Measurements from ENCODE around the gene PLCG2.
"Not testable (repeated sequence)": the region's sequence is repeated elsewhere in the genome, so short reads cannot be mapped to it uniquely, and the experiment has no call there.

PLCG2 gene

GRCh38 chr16:81754858-81755257 is 24.2 kb upstream of the PLCG2 start:
- DNase-seq (ENCODE audit: low read depth): no peak

- DNase-seq (ENCODE audit: low read depth): no peak
These were observed 23.0 kb upstream of the PLCG2 start for GRCh38 chr16:81755915-81756614.

- DNase-seq (ENCODE audit: low read depth): no peak
These were observed 22.3 kb upstream of the PLCG2 start for GRCh38 chr16:81756615-81757356.

DNA sequence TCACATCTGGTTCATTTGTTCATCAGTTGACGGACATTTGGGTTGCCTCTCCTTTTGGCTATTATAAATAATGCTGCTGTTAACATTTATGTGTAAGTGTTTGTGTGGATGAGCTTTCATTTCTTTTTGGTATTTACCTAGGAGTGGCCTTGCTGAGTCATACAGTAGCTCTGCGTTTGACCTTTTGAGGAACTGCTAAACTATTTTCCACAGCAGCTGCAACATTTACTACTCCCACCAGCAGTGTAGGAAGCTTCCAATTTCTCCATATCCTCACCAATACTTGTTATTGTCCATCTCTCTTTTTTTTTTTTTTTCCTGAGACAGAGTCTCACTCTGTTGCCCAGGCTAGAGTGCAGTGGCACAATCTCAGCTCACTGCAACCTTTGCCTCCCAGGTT is 20.7 kb upstream of the PLCG2 start:
- no peak for DNase-seq (ENCODE audit: low read depth)

DNA sequence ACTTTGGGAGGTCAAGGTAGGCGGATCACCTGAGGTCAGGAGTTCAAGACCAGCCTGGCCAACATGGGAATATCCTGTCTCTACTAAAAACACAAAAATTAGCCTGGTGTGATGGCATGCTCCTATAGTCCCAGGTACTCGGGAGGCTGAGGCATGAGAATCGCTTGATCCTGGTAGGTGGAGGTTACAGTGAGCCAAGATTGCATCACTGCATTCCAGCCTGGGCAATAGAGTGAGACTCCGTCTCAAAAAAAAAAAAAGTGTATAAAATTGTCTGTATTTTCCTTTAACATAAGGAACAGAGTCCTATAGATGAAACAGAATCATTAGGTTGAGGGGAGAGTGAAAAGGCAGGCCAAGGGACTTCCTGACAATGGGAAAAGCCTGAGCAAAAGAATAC is 16.8 kb upstream of the PLCG2 start:
- DNase-seq (ENCODE audit: low read depth): not testable (repeated sequence)

- peak; percentile 2 for DNase-seq (ENCODE audit: low read depth)
These were observed 13.8 kb upstream of the PLCG2 start for GRCh38 chr16:81765111-81765919.

DNA sequence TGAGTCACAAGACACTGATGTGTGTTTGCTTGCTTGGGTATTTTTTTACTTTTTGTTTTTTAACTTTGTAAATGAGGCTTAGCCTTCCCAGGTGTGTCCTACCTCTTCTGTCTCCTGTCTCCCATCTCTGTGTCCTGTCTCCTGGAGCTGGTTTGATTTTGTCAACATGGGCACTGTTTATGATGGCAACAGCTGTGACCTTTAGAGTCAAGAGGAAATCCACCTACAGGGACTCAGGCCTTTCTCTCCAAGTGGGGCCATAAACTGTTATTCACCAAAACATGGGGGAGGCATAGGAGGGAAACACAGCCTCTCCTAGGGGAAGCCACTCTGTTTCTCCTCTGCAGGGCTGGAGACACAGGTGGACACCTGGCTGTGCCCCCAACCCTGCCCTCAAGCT is 13.1 kb upstream of the PLCG2 start:
- DNase-seq (ENCODE audit: low read depth): no peak

DNA sequence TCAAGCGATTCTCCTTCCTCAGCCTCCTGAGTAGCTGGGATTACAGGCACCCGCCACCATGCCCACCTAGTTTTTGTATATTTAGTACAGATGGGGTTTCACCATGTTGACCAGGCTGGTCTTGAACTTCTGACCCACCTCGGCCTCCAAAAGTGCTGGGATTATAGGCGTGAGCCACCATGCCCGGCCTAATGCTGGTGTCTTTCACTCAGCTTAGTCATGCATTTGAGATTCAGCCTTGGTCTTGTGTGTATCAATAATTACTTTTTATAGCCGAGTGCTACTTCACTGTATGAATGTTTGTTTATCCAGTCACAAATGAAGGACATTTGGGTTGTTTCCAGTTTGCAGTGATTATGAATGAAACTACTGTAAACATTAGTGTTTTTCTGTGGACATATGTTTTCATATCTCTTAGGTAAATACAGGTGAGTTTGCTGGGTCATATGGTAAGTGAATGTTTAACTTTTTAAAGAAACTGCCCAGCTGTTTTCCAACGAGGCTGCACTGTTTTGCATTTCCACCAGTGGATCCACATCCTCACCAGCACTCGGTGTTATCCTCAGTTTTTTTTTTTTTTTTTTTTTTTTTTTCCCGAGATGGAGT is 11.0 kb upstream of the PLCG2 start:
- DNase-seq (ENCODE audit: low read depth): no peak

DNA sequence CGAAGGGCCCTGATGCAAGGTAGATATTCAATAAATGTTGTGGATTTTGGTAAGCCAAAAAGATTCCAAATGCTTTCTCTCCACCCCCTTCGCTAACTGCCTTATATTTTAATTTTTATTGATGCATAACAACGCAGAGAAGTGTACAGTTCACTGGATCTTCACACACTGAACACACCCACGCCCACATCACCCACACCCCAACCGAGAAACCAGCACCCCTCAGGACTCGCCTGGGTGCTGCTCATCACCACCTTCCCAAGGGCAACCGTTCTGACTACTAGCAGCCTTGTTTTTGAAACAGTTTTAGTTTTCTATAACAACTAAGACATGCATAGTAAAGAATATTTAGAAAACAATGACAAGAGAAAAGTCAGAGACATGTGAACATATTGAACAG is 9.1 kb upstream of the PLCG2 start:
- DNase-seq (ENCODE audit: low read depth): no peak

GRCh38 chr16:81774348-81774747 is 4.7 kb upstream of the PLCG2 start:
- no peak for DNase-seq (ENCODE audit: low read depth)

- no peak for DNase-seq (ENCODE audit: low read depth)
These were observed 3.5 kb upstream of the PLCG2 start for GRCh38 chr16:81775570-81775969.

- DNase-seq (ENCODE audit: low read depth): no peak
These were observed 860 bp upstream of the PLCG2 start for GRCh38 chr16:81778231-81778630.

DNA sequence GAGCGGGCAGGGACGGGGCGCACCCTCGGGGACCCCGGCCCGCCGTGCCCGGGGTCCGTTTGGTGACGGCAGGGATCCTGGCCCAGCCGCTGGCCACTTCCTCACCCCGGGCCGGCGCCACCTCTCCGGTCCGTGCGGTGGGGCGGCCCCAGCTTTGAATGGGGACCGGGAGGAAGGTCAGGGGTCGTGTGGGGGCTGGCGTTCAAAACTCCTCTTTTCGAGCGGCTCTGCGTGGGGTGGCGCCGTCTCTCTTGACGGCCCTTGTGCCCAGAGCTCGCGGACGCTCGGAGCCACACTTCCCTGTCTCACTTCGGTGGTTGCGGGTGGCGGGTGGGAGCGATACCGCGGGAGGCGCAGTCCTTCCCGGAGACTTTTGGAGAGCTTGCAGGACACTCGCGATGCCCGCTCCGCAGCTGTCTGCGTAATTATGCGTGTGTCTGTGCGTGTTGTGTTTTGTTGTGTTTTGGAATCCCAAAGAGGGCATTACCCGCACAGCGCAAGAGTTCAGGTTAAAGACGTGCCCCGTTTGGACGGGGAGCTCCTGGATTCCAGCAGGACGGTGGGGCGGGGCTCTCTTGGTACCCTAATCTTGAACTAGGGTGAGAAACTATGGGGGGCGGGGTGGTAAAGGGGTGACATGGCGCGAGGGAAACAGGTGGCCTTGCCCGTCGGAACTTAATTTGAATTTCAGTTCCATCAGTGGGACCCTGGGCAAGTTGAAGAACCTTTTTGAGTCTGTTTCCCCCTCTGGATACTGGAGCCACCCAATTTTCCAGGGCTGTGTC is 637 bp downstream of the PLCG2 start:
- DNase-seq (ENCODE audit: low read depth): no peak

- DNase-seq (ENCODE audit: low read depth): no peak
These were observed 1.3 kb downstream of the PLCG2 start for GRCh38 chr16:81780350-81780749.

DNA sequence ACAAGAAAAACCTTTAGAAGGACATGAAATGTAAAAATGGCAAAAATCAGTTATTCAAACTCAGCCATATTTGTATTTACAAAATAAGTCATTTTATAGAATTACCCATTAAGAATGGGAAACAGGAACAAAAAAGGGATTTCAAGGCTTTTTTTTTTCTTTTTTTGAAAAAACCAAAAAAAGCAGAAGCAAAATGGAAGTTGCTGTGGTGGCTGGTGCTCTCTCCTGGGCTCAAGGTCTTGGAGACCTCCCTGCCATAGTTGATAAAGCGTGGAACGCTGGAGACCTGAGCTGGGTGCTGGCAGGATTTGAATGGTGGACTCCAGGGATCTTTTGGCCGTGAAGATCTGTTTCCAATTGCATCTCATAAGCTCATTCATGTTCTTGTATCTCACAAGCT is 3.1 kb downstream of the PLCG2 start:
- DNase-seq (ENCODE audit: low read depth): no peak

DNA sequence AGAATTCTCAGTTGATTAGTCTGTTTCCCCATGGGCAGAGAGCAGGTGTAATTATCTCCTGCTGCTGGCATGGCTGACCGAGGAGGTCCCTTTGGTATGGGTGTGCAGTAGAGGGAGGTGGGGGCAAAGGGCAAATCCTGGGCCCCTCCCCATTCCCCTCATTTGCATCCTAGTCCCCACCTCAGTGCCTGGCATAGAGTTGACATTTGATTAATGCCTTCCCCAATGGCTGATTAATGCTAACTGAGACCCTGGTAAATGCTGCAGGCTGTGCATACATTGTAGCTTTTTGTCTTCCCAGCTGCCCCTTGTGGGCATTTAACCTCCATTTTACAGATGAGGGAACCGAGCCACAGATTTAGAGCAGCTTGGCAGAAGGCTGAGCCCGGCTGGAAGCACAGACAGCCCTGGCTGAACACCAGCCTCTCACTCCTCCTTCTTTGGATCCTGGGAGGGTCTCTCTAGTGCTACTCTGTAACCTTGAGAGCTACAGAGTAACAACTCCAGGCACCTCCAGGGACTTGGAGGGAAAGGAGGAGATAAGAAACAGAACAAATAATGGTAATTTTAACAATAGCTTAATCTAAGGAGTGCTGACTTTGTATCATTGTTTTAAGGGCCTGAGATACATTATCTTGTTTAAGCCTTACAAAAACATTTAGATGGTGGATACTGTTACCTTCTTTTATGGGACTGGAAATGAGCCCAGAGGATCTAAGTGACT is 5.1 kb downstream of the PLCG2 start:
- DNase-seq (ENCODE audit: low read depth): no peak

DNA sequence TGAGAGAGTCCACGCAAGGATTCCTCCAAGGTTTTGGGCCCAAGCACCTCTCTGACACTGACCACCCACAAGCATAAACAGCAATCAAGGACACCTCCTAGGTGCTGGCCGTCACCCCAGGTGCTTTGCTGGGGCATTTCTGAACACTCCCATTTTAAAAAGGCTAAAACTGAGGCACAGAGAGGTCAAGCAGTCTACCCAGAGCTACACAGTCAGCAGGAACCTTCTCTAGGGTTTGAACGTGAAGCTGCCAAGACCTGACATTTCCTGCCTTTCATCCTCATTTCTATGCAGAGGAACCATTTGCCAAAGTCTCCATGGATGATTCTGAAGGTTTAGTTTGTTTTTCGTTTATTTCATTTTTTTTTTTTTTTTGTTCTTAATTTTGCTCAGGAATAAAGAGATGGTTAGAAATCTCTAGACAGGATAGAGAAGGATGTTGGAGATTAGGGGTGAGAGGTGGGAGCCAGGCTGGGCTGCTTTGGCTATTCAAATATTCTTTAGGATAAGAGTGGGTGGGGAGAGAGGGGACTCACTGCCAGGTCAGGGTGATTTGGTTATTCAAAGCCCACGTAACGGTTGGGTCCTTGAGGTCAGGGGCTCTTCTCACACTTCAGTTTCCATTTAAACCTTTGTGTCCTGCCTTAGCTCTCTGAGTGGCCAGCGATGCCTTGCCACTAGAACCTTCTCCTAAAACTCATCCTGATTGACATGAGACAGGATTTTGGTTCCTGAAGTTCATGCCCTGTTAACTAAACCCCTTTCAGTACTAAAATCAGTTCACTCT is 6.2 kb downstream of the PLCG2 start:
- DNase-seq (ENCODE audit: low read depth): no peak

DNA sequence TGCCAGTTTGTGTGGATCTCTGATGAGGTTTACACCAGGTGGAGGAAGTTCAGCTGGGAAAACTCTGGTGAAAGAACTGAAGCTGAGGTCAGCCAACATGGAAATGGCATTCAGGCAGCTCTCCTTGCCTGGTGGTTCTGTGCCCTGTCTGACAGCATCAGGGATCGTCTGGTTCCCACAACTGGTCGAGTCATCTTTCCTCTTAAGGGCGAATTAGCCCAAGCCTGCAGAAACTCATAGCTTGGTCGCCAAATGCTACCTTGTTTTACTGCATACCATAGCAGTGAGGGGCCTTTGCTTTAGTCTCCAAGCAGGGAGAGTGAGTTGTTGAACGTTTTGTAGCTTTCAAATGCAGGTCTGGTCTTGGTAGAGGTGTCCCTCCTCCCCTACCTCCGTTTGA is 7.2 kb downstream of the PLCG2 start:
- no peak for DNase-seq (ENCODE audit: low read depth)

DNA sequence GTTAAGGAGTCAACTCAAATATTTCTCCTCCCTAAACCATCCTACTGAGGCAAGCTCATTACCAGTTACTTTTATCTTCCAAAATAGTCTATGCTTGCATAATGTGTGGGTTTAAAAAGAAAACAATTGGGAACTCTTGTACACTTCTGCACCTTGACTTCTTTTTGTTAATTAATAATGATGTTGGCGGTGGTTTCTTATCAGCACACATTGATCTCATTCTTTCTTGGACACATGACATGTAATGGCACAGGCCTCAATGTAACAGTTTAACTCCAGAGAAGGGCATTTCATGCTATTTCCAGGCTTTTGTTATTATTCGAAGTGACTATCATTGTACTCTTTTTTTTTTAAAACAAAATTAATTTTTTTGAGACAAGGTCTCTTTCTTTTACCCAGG is 7.8 kb downstream of the PLCG2 start:
- no peak for DNase-seq (ENCODE audit: low read depth)

- DNase-seq (ENCODE audit: low read depth): no peak
These were observed 8.6 kb downstream of the PLCG2 start for GRCh38 chr16:81787659-81788058.
